Stomach (tissue), 4 donors: Measurements from ENCODE around the gene PPP1R9B.

Source experiments
- CTCF ChIP-seq, 7 experiments: fragments of 450-650 bp in 4 of 7; fragments of 200-600 bp in 3 of 7; sonication (generic) in 3 of 7; IDR thresholded peaks; one replicate each; pipeline ENCODE4 v1.5.1; 2016 to 2019; ENCODE audit warnings: antibody characterized with exemption in 7 of 7, control low read depth in 2 of 7, mild to moderate bottlenecking in 1 of 7
- EP300 ChIP-seq: sonication (generic); formaldehyde crosslinking; IDR thresholded peaks from one replicate; pipeline ENCODE4 v1.6.1; 2017; ENCODE audit warnings: antibody characterized with exemption
- POLR2A ChIP-seq, 4 donors: fragments of 450-650 bp; IDR thresholded peaks; one replicate each; pipeline ENCODE4 v1.6.1; 2016; ENCODE audit warnings: antibody characterized with exemption in 4 of 4, control low read depth in 2 of 4, mild to moderate bottlenecking in 1 of 4, moderate library complexity in 1 of 4
- POLR2AphosphoS5 ChIP-seq, 3 donors: sonication (generic); formaldehyde crosslinking; IDR thresholded peaks; one replicate each; pipeline ENCODE4 v1.6.1; 2016; ENCODE audit warnings: antibody characterized with exemption in 3 of 3

GRCh38 chr17:50184064-50184463, 33.6 kb upstream of the PPP1R9B start:
- no peak for TF ChIP-seq POLR2A (IDR thresholded peaks at IDR 0.05)
- TF ChIP-seq CTCF (IDR thresholded peaks at IDR 0.05) = no peak
- no peak for TF ChIP-seq POLR2AphosphoS5 (IDR thresholded peaks at IDR 0.05)
- TF ChIP-seq EP300 = no peak
